ENCODE results near the gene PXMP2.

- TF ChIP-seq CTCF (IDR thresholded peaks at IDR 0.05; ENCODE audit: low read depth, low read length): no peak
- TF ChIP-seq MAX (IDR thresholded peaks at IDR 0.05; ENCODE audit: low read depth, low read length): no peak
Measured at GRCh38 chr12:132736378-132736777, 49.0 kb downstream of the PXMP2 start.

Data from NB4 (cell line).